Cerebellar cortex (tissue), 1 donor: ENCODE results near the gene CMTM1.

Experiments
- DNase-seq: peaks from one replicate; pipeline ENCODE4 v3.0.0-alpha.2; 2015; ENCODE audit warnings: low spot score

CMTM1 gene, protein sequence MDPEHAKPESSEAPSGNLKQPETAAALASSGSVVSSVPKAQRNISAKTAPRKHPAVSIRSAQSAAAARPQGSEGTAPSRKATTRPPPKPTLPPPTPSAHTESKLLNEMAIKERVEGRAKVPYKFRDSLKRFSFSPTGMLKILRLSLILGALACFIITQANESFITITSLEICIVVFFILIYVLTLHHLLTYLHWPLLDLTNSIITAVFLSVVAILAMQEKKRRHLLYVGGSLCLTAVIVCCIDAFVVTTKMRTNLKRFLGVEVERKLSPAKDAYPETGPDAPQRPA

DNA sequence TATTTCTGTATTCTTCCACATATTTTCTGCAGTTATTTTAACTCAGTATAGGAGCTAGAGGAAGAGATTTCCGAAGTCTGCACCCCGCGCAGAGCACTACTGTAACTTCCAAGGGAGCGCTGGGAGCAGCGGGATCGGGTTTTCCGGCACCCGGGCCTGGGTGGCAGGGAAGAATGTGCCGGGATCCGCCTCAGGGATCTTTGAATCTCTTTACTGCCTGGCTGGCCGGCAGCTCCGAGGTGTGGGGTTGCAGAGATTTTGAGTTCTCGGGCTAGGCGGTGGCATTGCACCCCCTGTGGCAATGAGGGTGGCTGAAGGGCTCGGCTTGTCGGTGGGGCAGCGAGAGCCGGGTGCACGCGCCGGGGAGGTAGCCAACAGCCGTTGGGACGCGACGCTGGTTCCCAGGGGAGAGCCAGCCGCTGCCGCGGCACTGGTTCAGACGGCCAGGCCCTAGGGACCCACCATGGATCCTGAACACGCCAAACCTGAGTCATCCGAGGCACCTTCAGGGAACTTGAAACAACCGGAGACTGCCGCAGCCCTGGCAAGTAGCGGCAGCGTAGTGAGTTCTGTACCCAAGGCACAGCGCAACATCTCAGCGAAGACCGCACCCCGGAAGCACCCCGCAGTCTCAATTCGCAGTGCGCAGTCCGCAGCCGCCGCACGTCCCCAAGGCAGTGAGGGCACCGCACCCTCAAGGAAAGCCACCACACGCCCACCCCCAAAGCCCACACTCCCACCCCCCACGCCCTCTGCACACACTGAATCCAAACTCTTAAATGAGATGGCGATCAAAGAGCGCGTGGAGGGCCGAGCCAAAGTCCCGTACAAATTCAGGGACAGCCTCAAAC, at the start of gene CMTM1:
Gene CMTM1 (plus strand): TSS at position 389 of the 851 bp plus-strand sequence. CDS start 75 bp downstream, at position 464.
- no peak for DNase-seq

DNA sequence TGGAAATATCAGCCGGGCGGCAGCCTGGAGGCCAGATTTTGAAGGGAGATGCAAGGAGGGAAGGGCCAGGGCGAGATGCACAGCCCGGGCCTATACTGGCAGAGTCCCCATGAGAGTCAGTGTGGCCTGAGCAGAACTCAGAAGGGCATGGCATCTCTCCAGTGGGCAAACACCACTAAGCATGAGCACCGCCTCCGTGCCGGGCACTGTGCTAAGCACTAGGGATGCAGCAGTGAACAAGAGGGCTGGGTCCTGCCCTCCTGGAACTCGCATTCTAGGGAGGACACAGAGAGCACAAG, 49.8 kb upstream of the CMTM1 start:
- DNase-seq, result no peak

GRCh38 chr16:66516808-66517585, 49.2 kb upstream of the CMTM1 start:
- peak; percentile 56 for DNase-seq

DNA sequence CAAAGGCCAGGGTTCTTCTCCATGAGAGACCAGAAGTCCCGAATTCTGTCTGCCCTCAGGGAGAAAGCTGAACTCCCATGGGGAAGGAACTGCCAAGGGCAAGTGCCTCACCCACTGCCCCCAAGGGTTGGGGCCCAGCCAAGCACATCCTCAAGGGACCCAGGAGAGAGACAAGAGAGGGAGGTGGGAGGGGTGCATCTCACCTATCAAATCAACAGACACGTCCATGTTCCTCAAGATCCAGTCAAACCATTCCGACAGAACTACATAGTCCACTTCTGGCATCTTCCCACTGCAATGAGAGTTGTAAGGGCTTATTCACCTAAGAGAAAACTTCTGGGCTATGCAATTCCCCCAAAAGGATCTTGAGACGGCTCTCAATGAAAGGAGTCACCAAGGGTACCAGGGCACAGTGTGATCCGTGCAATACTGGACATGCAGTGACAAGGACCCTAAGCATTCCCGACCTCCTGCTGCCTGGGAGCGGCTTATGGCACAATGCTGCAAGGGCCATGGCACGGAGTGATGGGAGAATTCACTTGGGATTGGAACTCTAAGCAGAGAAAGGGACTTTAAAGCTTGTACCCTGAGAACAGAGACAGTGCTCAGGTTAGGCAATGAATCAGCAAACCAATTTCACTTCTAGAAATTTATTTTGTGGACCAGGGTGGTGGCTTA, 48.5 kb upstream of the CMTM1 start:
- no peak for DNase-seq

DNA sequence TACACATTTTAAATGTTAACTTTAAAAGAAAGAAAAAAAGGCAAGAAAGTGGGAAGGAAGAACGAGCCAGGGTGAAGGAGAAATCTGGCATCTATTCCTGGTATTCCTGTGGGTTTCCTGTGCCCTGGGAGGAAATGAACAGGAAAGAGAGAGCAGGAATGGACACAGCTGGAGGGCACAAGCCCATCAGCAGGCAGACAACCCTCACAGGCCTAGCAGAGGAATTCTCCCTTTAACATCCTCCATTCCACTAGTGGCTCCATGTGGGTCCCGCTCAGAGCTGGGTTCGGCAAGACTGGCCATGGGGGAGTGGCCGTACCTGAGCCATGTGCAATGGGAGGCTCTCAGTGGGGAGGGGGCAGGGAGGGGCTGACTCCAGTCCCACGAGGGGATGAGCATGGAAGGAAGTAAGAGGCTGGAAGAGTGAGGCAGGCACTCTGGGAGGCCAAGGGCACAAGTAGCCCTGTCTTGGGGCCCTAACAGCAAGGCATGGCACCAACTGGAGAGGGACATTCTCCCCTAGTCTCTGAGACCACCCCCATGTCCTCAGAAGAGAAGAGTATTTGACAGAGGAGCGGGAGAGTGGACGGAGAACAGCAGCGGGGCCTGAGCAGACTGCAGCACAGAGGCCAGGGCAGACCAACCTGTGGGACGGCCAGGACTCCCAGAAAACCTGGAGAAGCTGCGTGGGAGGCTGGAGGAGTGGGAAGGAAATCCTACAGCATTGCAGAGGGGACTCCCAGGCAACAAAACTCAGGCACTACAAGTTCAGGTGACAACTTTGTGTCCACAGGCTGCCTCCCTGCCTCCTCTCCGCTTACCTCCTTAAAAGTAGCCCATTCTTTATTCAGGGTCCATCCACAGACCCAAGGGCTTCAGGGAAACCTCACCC, 46.5 kb upstream of the CMTM1 start:
- DNase-seq, result no peak

DNA sequence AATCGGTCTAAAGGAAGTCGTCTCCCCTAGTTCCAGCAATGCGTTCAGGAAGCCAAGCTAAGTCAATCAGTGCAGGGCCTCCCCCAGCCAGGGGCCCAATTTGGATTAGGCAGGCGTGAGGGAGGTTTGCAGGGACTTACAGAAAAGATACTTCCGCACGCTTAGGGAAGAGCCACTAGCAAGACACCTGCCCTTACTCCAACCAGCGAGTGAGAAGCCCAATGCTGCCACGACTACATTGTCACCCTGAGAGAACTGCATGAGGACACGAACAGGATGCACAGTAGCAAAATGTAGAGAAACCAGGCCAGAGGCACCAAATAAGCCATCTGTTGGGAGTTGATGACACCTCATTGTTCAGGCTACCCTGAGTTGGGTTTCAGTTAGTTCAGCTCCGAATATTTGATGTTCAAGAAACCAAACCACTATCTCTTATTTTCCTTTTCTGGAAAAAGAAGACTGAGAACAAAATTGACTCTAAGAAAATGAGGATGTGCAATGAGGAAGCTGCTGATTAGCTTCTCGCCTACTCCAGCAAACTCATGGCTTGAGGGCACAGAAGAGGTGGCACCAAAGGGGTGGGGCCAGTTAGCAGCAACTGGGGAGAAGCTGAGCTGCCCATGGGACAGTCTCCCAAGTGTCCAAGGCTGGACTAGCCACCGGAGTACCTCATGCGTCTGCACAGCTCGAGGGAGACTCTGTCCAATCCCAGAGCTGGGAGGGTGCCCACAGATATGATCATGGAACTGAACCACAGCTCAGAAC, 45.7 kb upstream of the CMTM1 start:
- DNase-seq, result no peak

DNA sequence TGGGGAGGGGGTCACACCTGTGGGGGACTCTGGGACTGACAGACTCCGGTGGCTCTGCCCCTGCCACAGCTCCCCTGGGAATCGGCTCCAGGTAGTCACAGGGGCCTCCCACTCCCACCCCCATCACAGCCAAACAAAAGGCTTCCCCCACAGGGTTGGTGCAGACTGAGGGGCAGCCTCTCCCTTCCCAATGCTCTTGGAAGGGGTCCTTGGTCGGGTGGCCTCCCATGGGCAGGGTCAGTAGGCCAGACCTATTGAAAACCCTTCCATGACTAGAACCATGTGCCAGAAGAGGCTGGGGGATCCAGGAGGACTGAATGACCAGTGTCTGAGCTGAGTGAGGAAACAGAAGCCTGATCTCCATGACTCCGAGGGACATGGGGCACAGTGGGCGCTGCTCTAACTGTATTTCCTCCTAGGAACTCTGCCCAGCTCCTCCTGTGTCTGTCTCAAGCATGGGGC, 45.0 kb upstream of the CMTM1 start:
- no peak for DNase-seq

GRCh38 chr16:66521951-66522771, 44.1 kb upstream of the CMTM1 start:
- no peak for DNase-seq

GRCh38 chr16:66522816-66523590, 43.2 kb upstream of the CMTM1 start:
- DNase-seq, result no peak

DNA sequence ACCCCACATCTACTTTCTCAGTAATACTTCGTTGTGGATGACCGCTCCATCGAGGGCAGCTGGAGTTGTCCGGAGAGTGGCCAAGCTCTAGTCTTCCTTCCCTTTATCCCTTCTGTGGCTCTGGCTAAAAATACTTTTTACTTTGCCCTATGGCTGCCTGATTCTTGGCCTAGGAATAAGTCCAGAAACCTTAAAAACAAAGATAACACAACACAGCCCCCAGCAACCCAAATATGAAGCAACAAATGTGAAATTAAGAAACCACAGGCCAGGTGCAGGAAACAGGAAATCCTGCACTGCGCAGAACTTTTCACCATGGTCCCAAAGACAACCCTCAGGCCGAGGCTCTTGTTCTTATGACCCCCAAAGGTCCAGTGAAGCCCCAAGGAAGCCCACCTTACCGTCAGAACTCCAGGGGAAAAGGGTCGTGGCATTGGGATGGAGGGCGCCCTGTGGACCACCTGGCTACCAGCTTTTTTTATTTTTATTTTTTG, 42.3 kb upstream of the CMTM1 start:
- DNase-seq, result no peak

DNA sequence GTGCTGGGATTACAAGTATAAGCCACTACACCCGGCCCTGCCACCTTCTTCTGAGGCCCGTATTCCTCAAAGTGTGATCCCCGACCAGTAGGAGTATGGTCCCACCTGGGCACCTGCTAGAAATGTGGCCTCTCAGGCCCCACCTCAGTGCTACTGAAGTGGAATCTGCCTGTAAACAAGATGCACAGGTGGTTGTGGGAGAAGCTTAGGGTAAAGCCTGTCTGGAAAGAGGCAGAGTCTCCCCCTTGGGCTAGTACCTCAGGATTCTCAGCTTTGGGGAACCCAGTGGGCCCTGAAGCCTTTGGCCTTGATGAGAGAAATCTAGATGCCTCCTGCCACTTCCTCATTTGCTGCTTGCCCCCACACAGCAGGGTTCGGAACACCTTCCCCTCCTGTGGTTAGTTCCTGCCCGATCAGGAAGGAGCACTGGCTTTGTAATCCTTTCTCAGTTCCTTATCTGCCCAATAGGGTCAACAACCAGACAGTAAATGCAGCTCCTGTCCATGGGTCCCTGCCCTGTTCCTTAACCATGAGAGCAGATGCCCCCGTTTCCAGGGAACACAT, 41.6 kb upstream of the CMTM1 start:
- no peak for DNase-seq

- DNase-seq, result no peak
These were observed 40.7 kb upstream of the CMTM1 start for GRCh38 chr16:66525396-66526180.

GRCh38 chr16:66528294-66528693, 37.9 kb upstream of the CMTM1 start:
- no peak for DNase-seq

- DNase-seq, result no peak
These were observed 36.8 kb upstream of the CMTM1 start for GRCh38 chr16:66529475-66529874.

GRCh38 chr16:66534376-66534799, 31.9 kb upstream of the CMTM1 start:
- no peak for DNase-seq

- DNase-seq, result no peak
These were observed 29.7 kb upstream of the CMTM1 start for GRCh38 chr16:66536525-66536924.

- no peak for DNase-seq
These were observed 29.0 kb upstream of the CMTM1 start for GRCh38 chr16:66537236-66537635.
